Gastroesophageal sphincter (tissue), 4 donors: Measurements from ENCODE around the gene CHEK2. TPM values are rescaled to one million over a fixed set of nuclear protein-coding genes. Genes with fewer than 3 reads are reported as not detected.
"Not testable (repeated sequence)": the region's sequence is repeated elsewhere in the genome, so short reads cannot be mapped to it uniquely, and the experiment has no call there.

Experiments used
- ATAC-seq: fragments of 150-250 bp; one replicate; pipeline ENCODE4 v1.9.1; 2016; ENCODE audit warnings: mild to moderate bottlenecking, moderate library complexity
- H3K27ac ChIP-seq, 4 donors: fragments of 200-600 bp; sonication (generic) in 3 of 4; 1 replicate in 3 of 4; 2 replicates in 1 of 4; pipeline ENCODE4 v1.5.1; 2016 to 2019
- H3K27me3 ChIP-seq: fragments of 200-600 bp; sonication (generic); one replicate; pipeline ENCODE4 v1.5.1; 2019
- H3K36me3 ChIP-seq, 2 donors: fragments of 200-600 bp; sonication (generic); one replicate each; pipeline ENCODE4 v1.5.1; 2019; ENCODE audit warnings: control low read depth in 1 of 2
- H3K4me1 ChIP-seq, 3 donors: fragments of 200-600 bp; sonication (generic); 1 replicate in 2 of 3; 2 replicates in 1 of 3; pipeline ENCODE4 v1.5.1; 2016 to 2019; ENCODE audit warnings: control low read depth in 2 of 3
- H3K4me3 ChIP-seq, 2 donors: fragments of 200-600 bp; sonication (generic); one replicate each; pipeline ENCODE4 v1.5.1; 2019; ENCODE audit warnings: mild to moderate bottlenecking in 1 of 2, moderate library complexity in 1 of 2
- H3K9me3 ChIP-seq, 3 donors: fragments of 200-600 bp; sonication (generic); one replicate each; pipeline ENCODE4 v1.5.1; 2017 to 2019; ENCODE audit warnings: control low read depth in 2 of 3
- EP300 ChIP-seq: sonication (generic); formaldehyde crosslinking; IDR thresholded peaks from one replicate; pipeline ENCODE4 v1.6.1; 2017; ENCODE audit warnings: antibody characterized with exemption, mild to moderate bottlenecking
- POLR2A ChIP-seq, 2 donors: fragments of 450-650 bp; IDR thresholded peaks; one replicate each; pipeline ENCODE4 v1.6.1; 2017; ENCODE audit warnings: antibody characterized with exemption in 2 of 2, mild to moderate bottlenecking in 2 of 2, moderate library complexity in 1 of 2
- POLR2AphosphoS5 ChIP-seq: sonication (generic); formaldehyde crosslinking; IDR thresholded peaks from one replicate; pipeline ENCODE4 v1.6.1; 2017; ENCODE audit warnings: antibody characterized with exemption
- WGBS, 2 donors: methylation state at CpG; one replicate each; pipeline ENCODE4 v1.1.5; 2018; ENCODE audit warnings: low coverage in 1 of 2; 5-methylcytosine and 5-hydroxymethylcytosine counted together
- total RNA-seq, 4 donors: library from RNA; depleted of rRNA; stranded (reverse); fragments of >200 nt; gene quantifications; one replicate each; pipeline ENCODE4 v1.1.0, GENCODE V29; 2016
- TF ChIP-seq, protein P1 (sequence below), 4 experiments: fragments of 200-600 bp in 2 of 4; fragments of 450-650 bp in 2 of 4; sonication (generic) in 1 of 4; IDR thresholded peaks; one replicate each; pipeline ENCODE4 v1.5.1; 2017 to 2019; ENCODE audit warnings: antibody characterized with exemption in 4 of 4, mild to moderate bottlenecking in 2 of 4, moderate library complexity in 2 of 4

CHEK2 gene
- total RNA-seq, 4 donors from 2014 or later: 3.4 to 11.7 (median 4.8) TPM

DNA sequence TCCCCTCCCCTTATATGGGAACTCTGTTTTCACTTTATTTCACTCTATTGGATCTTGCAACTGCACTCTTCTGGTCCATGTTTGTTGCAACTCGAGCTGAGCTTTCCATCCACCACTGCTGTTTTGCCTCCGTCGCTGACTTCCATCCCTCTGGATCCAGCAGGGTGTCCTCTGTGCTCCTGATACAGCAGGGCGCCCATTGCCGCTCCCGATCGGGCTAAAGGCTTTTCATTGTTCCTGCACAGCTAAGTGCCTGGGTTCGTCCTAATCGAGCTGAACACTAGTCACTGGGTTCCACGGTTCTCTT is 19.8 kb upstream of the CHEK2 start:
- ATAC-seq: no peak
- WGBS, 2 donors: 60 to 92% methylated on average over 1 to 9 of the region's 10 CpGs
- no peaks in the 10 kb centered on the region for H3K4me1 ChIP-seq

GRCh38 chr22:28759861-28760560 is 18.4 kb upstream of the CHEK2 start:
- ATAC-seq: no peak
- H3K36me3 ChIP-seq: no peaks in the 10 kb centered on the region
- no peaks in the 10 kb centered on the region for H3K4me1 ChIP-seq
- WGBS, 2 donors: 60 to 63% methylated on average over 1 to 3 of the region's 3 CpGs
- TF ChIP-seq, protein P1, sequence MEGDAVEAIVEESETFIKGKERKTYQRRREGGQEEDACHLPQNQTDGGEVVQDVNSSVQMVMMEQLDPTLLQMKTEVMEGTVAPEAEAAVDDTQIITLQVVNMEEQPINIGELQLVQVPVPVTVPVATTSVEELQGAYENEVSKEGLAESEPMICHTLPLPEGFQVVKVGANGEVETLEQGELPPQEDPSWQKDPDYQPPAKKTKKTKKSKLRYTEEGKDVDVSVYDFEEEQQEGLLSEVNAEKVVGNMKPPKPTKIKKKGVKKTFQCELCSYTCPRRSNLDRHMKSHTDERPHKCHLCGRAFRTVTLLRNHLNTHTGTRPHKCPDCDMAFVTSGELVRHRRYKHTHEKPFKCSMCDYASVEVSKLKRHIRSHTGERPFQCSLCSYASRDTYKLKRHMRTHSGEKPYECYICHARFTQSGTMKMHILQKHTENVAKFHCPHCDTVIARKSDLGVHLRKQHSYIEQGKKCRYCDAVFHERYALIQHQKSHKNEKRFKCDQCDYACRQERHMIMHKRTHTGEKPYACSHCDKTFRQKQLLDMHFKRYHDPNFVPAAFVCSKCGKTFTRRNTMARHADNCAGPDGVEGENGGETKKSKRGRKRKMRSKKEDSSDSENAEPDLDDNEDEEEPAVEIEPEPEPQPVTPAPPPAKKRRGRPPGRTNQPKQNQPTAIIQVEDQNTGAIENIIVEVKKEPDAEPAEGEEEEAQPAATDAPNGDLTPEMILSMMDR (IDR thresholded peaks at IDR 0.05): no peak
- TF ChIP-seq POLR2AphosphoS5 (no peak), POLR2A (IDR thresholded peaks at IDR 0.05) (no peak), EP300 (no peak)
- no peaks in the 10 kb centered on the region for H3K9me3 ChIP-seq
- no peak overlapping the region for H3K4me3 ChIP-seq
- no peak overlapping the region for H3K27ac ChIP-seq
- no peaks in the 10 kb centered on the region for H3K27me3 ChIP-seq

More for the DNA sequence above, 19.8 kb upstream of the CHEK2 start:
- H3K27ac ChIP-seq: no peak overlapping the region
- H3K36me3 ChIP-seq: no peaks in the 10 kb centered on the region
- no peaks in the 10 kb centered on the region for H3K27me3 ChIP-seq
- no peak for TF ChIP-seq EP300
- no peak for TF ChIP-seq POLR2AphosphoS5
- no peak for TF ChIP-seq POLR2A (IDR thresholded peaks at IDR 0.05)
- TF ChIP-seq, protein P1 (IDR thresholded peaks at IDR 0.05): no peak
- H3K4me3 ChIP-seq: no peak overlapping the region
- no peaks in the 10 kb centered on the region for H3K9me3 ChIP-seq

GRCh38 chr22:28754512-28754911 is 12.9 kb upstream of the CHEK2 start:
- H3K4me1 ChIP-seq: not testable (repeated sequence)

DNA sequence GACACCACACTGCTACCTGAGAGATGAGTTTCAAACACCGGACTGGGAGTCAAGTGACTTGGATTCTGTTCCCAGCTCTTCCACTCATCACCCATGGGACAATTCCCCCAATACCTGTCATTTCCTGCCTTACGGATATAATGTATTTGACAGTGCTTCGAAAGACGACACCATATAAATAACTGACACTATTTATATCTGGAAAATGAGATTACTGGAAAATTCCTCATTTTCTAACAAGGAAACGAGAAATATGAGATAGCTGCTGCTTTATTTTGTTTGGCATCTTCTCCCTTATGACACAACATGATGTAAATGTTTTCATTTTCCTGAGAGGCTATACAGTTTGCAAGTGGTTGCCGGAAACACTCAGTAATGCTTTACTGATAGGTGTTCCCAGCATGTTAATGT is 8.9 kb upstream of the CHEK2 start:
- WGBS, 2 donors: 61 to 73% methylated on average over 6 of the region's 6 CpGs

More at GRCh38 chr22:28754512-28754911, 12.9 kb upstream of the CHEK2 start:
- not testable (repeated sequence) for H3K9me3 ChIP-seq, ATAC-seq, H3K4me3 ChIP-seq, H3K27ac ChIP-seq, H3K27me3 ChIP-seq
- peaks cover 0 to 36% of the 10 kb centered on the region in 2 donors for H3K36me3 ChIP-seq
- 95 to 100% methylated on average over 1 to 3 of the region's 3 CpGs for WGBS, 2 donors

GRCh38 chr22:28743852-28744251 is 2.2 kb upstream of the CHEK2 start:
- no peaks in the 10 kb centered on the region for H3K9me3 ChIP-seq
- H3K27ac ChIP-seq: no peak overlapping the region
- H3K4me1 ChIP-seq: peaks cover 0 to 23% (median 5%) of the 10 kb centered on the region in 3 donors
- no peak for TF ChIP-seq POLR2A (IDR thresholded peaks at IDR 0.05)
- TF ChIP-seq, protein P1 (IDR thresholded peaks at IDR 0.05): no peak
- no peak for TF ChIP-seq EP300
- TF ChIP-seq POLR2AphosphoS5: no peak
- no peak overlapping the region for H3K4me3 ChIP-seq
- 88 to 95% methylated on average over 3 of the region's 3 CpGs for WGBS, 2 donors
- no peaks in the 10 kb centered on the region for H3K27me3 ChIP-seq
- peaks cover 0 to 54% of the 10 kb centered on the region in 2 donors for H3K36me3 ChIP-seq
- ATAC-seq: no peak

More for the DNA sequence above, 8.9 kb upstream of the CHEK2 start:
- ATAC-seq: no peak
- H3K4me3 ChIP-seq: no peak overlapping the region
- TF ChIP-seq, protein P1 (IDR thresholded peaks at IDR 0.05): no peak
- TF ChIP-seq EP300 (no peak), POLR2AphosphoS5 (no peak), POLR2A (IDR thresholded peaks at IDR 0.05) (no peak)
- H3K4me1 ChIP-seq: no peaks in the 10 kb centered on the region
- H3K36me3 ChIP-seq: peaks cover 0 to 76% of the 10 kb centered on the region in 2 donors
- no peaks in the 10 kb centered on the region for H3K27me3 ChIP-seq
- no peaks in the 10 kb centered on the region for H3K9me3 ChIP-seq
- no peak overlapping the region for H3K27ac ChIP-seq
